Hepatocyte (in vitro differentiated cells): Measurements from ENCODE around the gene CTRL.

Source experiments
- EZH2phosphoT487 ChIP-seq: fragments of 200-600 bp; sonication (generic); IDR thresholded peaks from one replicate; pipeline ENCODE4 v1.6.1; 2018; ENCODE audit warnings: antibody characterized with exemption, mild to moderate bottlenecking, low read depth, moderate library complexity; ENCODE audit not compliant: unreplicated experiment, severe bottlenecking
- TF ChIP-seq, protein P1 (sequence below): fragments of 200-600 bp; sonication (generic); IDR thresholded peaks from 2 replicates; pipeline ENCODE4 v1.5.1; 2016; ENCODE audit warnings: antibody characterized with exemption, mild to moderate bottlenecking; ENCODE audit not compliant: poor library complexity

DNA sequence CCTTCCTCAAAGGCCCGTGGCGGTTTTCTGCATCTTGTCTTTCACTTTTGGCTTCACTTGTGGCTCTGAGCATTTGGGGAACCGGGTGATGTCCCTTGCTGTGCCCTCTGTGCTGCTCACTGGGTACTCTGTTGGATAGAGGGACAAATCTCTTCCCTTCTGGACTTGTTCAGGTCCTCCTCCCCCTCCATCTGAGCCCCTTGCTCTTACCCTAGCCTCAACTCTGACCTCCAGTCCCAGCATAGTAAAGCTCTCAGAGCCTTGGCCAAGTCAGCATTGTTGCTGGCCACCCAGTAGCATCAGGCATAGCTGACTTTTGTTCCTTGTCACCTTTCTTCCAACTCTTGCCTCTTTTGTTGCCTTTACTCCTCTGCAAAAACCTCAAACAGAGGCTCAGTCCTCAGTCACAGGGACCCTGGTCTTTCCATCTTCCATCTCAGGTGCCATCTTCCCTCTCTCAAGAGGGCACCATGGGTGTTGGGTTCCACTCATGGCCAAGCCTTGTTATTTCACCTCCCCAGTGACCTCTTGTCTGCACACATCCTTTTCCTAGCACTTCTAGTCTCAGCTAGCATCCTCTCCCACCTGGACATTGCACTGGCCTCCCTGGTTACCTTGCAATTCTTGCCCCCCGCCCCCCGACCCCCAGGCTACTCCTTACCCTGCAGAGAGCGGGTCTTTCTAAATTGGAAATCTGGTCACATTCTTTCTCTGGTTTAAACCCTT is 5.4 kb upstream of the CTRL start:
- TF ChIP-seq, protein P1, sequence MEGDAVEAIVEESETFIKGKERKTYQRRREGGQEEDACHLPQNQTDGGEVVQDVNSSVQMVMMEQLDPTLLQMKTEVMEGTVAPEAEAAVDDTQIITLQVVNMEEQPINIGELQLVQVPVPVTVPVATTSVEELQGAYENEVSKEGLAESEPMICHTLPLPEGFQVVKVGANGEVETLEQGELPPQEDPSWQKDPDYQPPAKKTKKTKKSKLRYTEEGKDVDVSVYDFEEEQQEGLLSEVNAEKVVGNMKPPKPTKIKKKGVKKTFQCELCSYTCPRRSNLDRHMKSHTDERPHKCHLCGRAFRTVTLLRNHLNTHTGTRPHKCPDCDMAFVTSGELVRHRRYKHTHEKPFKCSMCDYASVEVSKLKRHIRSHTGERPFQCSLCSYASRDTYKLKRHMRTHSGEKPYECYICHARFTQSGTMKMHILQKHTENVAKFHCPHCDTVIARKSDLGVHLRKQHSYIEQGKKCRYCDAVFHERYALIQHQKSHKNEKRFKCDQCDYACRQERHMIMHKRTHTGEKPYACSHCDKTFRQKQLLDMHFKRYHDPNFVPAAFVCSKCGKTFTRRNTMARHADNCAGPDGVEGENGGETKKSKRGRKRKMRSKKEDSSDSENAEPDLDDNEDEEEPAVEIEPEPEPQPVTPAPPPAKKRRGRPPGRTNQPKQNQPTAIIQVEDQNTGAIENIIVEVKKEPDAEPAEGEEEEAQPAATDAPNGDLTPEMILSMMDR, result no peak
- TF ChIP-seq EZH2phosphoT487, result no peak
